GM21447 (cell line): ENCODE measurements around the gene TALDO1.
"Not testable (repeated sequence)": the region's sequence is repeated elsewhere in the genome, so short reads cannot be mapped to it uniquely, and the experiment has no call there.

Experiments
- ATAC-seq: cut with Tn5 transposase; IDR thresholded peaks from one replicate; pipeline ENCODE4 v1.9.1; 2021; ENCODE audit not compliant: unreplicated experiment

TALDO1 gene

DNA sequence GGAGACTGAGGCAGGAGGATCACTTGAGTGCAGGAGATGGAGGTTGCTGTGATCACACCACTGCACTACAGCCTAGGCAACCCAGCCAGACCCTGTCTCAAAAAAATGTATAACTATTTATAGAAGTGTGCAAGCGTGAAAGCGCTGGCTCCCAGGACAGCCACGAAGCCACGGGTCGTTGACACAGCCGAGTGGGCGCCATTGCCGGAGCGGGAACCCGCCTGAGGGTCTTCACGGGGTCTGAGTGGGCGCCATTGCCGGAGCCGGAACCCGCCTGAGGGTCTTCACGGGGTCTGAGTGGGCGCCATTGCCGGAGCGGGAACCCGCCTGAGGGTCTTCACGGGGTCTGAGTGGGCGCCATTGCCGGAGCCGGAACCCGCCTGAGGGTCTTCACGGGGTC lies 12.7 kb upstream of the TALDO1 start:
- ATAC-seq: not testable (repeated sequence)

DNA sequence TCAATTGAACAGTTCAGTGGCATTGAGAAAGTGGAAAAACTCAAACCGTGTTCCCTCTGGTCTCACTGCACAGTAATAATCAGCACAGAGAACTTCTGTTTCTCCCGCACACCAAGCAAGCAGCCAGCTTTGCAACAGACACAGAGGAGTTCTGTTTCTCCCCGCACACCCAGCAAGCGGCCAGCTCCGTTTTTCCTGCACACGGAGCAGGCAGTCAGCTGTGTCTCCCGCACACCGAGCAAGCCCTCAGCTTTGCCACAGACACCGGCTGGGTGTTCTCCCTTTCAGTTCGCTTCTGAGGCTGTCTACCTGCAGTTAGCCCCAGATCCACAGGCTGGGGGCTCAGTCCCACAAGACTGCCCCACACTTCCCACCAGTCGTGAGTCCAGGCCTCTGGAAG lies 9.9 kb upstream of the TALDO1 start:
- no peak for ATAC-seq

DNA sequence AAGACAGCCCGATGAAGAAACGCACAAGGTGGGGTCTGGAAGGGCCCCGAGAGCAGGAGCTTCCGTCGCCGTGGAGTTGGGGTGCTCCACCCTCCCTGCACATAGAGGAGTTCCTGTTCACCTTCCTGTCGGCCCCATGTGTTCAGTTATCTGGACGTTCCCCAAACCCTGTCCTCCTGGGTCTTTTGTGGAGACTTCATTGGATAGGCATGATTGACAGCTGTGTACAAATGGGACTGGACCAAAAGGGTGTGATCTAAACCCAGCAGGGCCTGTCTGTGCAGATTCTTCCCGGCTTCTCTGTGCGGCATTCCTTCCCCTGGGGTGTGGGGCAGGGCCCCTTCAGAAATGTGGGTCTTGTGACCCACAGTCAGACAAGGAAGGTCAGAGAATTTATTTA lies 9.4 kb upstream of the TALDO1 start:
- ATAC-seq: not testable (repeated sequence)

DNA sequence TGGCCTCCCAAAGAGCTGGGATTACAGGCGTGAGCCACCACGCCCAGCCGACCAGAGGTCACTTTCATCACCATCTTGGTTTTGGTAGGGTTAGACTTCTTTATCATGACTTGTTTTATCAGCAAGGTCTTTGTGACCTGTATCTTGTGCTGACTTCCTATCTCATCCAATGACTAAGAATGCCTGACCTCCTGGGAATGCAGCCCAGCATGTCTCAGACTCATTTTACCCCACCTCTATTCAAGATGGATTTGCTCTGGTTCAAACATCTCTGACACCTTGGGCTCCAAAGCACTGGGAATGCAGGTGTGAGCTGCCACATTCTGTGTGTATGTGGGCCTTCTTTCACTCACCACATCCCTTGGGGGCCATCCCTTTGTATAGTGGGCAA lies 5.1 kb upstream of the TALDO1 start:
- no peak for ATAC-seq

DNA sequence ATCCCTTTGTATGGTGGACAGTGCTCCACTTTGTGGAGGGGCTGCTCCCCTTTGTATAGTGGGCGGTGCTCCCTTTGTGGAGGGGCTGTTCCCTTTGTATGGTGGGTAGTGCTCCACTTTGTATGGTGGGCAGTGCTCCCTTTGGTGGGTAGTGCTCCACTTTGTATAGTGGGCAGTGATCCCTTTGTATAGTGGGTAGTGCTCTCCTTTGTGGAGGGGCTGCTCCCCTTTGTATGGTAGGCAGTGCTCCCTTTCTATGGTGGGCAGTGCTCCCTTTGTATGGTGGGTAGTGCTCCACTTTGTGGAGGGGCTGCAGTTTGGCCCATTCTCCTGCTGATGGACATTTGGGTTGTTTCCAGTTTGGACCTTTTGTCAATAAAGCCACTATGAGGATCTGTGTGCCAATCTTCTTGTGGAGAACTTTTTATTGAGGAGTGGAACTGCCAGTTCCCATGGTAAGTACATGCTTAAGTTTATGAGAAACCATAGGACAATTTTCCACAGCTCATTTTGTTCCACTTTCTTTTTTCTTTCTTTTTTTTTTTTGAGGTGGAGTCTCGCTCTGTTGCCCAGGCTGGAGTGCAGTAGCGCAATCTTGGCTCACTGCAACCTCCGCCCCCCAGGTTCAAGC lies 4.6 kb upstream of the TALDO1 start:
- ATAC-seq: no peak

DNA sequence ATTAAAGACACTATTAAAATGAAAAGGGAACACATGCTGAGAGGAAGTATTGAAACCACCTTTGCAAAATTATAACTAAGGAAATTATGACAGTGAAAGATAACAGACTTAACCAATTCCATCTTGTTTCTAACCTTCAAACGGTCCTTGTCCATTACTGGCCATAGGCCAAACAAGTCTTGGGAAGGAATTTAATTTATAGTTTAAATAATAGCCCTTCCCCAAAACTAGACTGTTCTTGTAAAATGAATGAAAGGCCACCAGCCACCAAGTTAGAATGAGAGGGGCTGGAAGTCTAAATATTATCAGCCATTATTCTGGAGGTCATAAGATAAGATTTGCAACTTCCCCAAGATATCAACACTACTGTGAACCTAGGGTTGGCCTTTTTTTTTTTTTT lies 1.8 kb upstream of the TALDO1 start:
- ATAC-seq: no peak

DNA sequence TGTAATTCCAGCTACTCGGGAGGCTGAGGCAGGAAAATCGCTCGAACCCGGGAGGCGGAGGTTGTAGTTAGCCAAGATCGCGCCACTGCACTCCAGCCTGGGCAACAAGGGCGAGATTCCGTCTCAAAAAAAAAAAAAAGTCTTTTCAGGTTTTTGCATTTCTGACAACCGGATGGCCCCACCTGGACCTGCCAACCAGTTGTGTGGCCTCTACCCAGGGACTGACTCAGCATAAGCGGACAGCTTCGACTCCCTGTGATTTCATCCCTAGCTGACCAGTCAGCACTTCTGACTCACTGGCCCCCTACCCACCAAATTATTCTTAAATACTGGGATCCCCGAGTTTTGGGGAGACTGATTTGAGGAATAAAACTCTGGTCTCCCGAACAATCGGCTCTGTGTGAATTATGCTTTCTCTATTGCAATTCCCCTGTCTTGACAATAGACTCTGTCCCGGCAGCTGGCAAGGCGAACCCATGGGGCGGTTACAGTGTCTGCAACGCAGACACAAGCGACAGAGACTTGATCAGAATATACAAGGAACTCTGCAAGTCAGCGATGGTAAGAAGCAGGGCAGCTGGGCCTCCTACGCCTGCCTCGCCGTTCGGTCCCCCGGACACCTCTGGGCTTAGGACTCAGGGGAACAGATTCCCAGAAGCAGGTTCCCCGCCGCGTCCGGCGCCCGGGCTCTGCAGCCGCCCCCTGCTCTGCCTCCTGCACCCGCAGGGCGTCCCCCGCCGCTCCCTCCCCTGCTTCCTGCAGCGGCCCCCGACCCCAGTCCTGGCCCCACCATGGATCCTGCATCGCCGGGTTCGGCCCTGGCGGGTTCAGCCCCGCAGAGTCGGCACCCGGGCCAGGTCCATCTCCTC lies 741 bp upstream of the TALDO1 start:
- peak; percentile 30 for ATAC-seq

DNA sequence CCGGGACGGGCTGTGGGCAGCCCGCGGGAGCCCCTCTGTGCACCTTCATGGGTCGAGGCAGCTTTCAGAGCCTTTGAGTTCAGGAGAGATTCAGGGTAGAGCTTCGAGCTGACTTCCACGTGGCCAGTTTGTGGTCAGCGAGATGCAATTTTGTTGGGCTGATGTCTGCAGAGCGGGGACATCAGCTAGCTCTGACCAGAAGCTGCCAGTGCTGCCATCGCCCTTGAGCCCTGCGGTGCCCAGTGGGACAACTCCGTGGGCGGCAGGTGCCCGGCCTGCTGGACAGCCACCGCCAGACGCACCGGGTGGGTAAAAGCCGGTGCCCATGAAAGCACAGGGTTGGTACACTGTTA lies 719 bp downstream of the TALDO1 start:
- no peak for ATAC-seq

DNA sequence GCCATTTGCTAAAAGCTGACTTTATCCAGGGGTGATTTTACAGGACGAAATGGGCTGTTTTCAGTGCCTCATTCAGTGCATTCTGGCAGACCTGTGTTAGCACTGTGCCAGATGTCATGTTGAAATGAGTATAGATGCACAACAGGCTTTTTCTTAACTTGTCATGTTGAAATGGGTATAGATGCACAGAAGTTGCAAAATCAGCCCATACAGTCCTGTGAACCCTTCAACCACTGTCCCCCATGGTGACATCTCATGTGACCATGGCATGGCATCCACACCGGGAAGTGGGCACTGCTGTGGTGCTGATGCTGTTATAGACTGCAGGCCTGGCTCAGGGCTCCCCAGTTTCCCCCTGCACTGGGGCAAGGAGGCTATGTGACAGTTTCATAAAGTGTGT lies 2.5 kb downstream of the TALDO1 start:
- ATAC-seq: no peak

DNA sequence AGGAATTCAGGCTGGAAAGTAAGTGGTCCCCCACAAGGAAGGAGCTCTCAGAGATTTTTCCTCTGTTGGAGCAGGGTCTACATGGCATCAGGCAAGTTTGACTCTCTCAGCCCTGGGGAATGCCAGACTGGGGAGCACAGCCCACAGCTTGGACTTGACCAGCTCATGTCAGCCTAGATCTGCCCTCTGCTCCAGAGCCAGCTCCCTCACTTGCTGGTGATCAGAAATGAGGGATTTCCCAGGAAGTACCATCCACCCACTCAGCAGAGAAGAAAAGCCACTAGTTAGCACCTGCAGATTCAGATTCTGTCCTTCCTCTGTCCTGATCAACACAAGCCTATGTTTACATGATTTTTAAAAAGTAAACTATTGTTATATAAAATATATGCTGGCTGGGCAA lies 13.0 kb downstream of the TALDO1 start:
- no peak for ATAC-seq

DNA sequence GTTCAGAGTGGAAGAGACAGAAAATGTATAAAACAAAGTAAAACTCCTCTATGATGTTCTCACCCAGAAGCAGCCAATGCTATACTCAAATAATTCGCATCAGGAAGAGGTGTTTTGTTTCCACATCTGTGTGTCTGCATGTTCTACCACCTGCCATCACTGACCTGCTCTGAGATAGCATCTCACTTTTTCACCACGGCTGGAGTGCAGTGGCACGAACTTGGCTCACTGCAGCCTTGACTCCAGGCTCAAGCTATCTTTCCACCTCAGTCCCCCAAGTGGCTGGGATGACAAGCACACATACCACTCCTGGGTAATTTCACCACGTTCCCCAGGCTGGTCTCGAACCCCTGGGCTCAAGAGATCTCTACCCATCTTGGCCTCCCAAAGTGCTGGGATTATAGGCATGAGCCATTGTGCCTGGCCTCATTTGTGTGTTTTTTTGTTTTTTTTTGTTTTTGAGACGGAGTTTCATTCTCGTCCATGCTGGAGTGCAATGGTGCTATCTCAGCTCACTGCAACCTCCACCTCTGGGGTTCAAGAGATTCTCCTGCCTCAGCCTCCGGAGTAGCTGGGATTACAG lies 14.4 kb downstream of the TALDO1 start:
- no peak for ATAC-seq

DNA sequence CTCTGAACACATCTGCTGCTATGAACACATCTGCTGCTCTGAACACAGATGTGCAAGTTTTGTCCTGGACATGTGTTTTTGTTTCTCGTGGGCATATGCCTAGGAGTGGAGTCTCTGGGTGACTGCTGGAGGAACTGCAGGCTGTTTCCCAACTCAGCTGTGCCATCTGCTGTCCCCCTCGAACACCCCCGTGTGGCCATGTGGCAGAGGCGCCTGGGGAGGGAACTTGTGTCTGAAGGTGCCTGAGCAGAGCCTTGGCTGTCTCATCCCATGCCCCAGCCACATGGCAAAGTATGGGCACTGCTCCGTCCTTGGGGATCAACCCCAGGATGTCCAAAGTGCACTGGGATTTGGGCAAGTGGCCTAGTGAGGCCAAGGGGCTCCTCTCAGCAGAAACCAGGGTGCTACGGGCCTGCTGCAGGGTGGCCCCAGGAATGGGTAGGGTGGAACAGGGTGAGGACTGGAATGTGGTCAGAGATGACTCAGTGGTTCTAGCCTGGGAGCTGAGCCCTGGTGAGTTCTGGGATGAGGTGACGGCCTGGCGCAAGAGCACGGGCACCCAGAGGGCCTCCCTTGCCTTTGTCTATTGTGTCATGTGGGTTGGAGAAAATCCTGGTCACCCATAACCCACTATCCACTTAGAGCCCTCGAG lies 15.3 kb downstream of the TALDO1 start:
- no peak for ATAC-seq

DNA sequence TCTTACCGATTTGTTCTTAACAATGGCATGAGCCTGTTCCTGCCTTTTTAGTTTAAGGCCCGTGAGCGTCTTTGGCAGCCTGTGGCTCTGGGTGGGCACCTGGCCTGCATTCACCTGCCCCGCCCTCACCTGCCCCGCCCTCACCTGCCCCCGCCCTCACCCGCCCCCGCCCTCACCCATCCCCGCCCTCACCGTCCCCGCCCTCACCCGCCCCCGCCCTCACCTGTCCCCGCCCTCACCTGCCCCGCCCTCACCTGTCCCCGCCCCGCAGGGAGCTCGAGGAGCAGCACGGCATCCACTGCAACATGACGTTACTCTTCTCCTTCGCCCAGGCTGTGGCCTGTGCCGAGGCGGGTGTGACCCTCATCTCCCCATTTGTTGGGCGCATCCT lies 15.8 kb downstream of the TALDO1 start:
- ATAC-seq: no peak

DNA sequence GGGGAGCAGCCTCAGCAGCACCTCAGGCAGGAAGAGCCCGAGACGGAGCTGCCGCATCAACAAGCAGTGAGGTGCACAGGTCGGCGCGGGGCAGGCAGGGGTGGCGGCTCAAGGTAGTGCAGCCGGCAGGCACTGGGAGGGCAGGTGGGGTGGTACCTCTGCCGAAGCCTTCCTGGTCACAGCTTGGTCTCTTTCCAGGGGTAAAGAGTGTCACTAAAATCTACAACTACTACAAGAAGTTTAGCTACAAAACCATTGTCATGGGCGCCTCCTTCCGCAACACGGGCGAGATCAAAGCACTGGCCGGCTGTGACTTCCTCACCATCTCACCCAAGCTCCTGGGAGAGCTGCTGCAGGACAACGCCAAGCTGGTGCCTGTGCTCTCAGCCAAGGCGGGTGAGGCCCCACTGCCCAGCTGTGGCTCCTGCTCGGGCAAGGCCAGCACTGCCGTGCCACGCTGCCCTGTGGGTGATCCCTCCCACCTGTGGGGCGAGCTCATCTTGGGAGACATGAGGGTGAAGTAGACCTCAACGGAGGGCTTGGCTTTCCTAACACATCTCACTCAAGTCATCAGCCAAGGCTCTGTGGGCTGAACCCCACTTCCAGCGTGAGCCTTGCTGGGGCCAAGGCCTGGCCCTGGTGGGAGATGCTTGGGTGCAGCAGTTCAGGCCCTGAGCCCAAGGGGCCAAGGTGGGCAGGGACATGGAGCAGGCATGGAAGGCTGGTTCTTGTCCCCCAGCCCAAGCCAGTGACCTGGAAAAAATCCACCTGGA lies 16.5 kb downstream of the TALDO1 start:
- no peak for ATAC-seq

DNA sequence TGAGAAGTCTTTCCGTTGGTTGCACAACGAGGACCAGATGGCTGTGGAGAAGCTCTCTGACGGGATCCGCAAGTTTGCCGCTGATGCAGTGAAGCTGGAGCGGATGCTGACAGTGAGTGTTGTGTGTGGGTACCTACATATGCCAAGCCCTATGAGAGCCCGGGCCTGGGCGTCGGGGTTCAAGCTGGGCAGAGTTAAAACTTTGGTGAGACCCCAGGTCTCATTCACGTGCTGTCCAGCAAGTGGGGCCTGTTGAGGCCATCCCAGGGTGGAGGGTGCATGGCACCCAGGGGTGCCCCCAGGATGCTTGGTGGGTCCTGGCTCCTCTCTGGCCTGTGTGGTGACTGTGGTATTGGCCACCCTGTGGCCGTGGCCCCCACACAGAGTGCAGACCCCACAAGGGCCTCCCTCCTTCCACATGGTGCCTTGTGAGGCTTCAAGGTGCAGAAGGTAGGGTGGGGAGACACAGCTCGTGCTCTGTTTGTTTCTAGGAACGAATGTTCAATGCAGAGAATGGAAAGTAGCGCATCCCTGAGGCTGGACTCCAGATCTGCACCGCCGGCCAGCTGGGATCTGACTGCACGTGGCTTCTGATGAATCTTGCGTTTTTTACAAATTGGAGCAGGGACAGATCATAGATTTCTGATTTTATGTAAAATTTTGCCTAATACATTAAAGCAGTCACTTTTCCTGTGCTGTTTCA lies 17.2 kb downstream of the TALDO1 start:
- ATAC-seq: no peak

DNA sequence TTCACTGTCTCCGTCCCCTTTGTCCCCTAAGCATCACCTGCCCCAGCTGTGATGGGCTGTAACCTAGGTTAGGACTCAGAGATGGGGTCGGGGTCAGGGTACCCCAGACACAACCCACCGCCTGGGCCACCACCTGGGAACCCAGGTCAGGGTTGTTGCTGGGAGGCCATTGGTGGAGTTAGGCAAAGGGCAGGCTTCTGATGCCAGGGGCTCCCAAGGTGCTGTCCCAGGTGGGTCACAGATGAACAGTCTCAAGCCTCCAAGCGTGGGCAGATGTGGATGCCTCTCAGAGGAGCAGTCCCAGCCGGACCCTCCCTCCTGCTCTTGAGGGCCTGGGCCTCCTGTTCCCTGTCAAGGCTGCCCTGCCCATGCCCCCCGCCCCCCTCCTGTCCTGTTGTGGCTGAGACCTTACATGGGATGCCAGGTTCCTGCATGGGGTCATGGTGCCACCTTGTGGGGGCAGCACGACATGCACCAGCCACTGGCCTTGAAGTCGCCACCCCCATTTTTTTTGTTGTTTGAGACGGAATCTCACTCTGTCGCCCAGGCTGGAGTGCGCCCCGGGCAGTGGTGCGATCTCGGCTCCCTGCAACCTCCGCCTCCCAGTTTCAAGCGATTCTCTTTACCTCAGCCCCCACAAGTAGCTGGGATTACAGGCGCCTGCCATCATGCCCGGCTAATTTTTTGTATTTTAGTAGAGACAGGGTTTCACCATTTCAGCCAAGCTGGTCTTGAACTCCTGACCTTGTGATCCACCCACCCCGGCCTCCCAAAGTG lies 17.9 kb downstream of the TALDO1 start:
- no peak for ATAC-seq

DNA sequence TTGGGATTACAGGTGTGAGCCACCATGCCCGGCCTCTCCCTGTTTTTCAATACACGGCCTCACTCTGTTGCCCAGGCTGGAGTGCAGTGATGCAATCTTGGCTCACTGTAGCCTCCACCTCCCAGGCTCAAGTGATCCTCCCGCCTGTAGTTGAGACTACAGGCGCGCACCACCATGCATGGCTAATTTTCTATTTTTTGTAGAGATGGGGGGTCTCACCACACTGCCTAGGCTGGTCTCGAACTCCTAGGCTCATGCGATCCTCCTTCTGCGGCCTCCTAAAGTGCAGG lies 18.5 kb downstream of the TALDO1 start:
- no peak for ATAC-seq

DNA sequence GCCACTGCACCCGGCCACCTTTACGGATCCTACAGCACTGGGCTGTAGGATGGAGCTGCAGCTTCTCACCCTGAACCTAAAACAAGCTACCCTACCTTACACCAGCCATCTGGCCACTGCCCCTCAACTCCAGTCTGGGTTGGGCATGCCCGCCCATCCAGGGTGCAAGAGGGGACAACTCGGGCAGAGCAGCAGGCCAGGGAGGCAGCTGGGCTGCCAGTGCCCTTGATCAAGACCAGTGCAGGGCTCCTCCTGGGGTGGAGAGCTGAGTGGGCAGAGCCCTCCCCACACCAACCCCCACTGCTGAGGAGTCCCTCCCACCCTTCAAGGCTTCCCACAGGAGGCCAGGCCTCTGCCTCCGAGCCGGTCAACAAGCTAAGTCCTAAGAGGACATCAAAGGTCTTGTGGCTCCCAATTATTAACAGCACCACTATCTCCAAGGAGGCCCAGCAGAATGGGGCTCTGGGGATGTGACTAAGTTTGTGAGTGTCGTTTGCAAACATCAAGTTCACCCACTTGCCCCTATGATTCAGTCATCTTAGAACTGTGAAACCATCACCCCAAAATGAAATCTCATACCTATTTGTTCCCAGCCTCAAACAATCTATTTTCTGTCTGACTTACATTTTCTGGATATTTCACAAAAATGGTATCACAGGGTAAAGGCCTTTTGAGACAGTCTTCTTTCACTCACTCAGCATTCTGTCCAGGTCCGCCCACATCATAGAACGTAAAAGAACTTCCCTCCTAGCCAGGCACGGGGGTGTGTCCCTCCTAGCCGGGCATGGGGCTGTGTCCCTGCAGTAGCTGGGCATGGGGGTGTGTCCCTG lies 19.1 kb downstream of the TALDO1 start:
- no peak for ATAC-seq

DNA sequence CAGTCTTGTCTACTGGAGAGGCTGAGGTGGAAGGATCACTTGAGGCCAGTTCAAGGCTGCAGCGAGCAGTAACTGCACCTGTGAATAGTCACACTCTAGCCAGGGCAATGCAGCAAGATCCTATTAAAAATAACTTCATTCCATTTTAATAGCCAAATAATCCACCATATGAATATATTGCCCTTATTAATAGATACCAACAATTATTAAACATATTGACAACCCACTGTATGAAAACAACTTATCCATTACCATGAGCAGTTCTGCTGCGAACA lies 19.6 kb downstream of the TALDO1 start:
- no peak for ATAC-seq
